ENCODE results near the gene GPC3.

The GPC3 gene

GRCh38 chrX:133559909-133560308 lies 425.5 kb downstream of the GPC3 start:
- TF ChIP-seq FOXA1 (IDR thresholded peaks at IDR 0.05): no peak
- TF ChIP-seq BHLHE40 (IDR thresholded peaks at IDR 0.05; ENCODE audit: borderline replicate concordance): no peak
- TF ChIP-seq LEF1 (IDR thresholded peaks at IDR 0.05; ENCODE audit: borderline replicate concordance): no peak
- TF ChIP-seq HDGF (IDR thresholded peaks at IDR 0.05; ENCODE audit: borderline replicate concordance): no peak
- no peak for TF ChIP-seq PKNOX1 (IDR thresholded peaks at IDR 0.05)
- TF ChIP-seq L3MBTL2 (conservative IDR thresholded peaks at IDR 0.05): no peak
- POLR2A ChIA-PET: no interaction called here
- DNase-seq (ENCODE audit: extremely low spot score): no peak
- CTCF ChIA-PET: no interaction called here

DNA sequence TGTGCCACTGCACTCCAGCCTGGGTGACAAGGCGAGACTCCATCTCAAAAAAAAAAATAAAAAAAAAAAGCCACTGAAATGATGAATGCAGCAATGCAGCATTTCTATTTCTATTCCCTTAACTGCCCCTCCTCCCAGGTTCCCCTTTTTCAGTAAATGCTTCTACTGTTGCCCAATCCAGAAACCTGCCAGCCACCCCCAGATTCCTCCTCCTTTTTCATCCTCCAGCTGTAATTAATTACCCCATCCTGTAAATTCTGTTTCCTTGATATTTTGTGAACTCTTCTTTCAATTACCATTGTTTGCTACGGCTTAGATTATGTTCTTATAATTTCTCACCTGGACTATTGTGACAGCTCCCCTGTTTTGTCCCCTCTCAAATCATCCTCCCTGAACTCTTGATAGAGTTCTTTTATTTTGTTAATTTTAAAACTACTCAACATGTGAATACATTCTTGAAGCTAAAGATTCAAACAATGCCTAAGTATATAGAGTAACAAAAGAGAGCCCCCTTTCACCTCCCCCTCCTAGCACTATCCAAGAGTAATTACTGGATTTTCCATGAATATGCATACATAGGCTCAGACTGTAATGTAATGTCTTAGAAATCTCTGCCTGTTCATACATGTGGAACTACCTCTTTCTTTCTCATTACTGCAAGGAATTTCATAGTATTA lies 429.5 kb downstream of the GPC3 start:
- ChIA-PET POLR2A (no interaction called here), CTCF (no interaction called here)
- TF ChIP-seq ARNT (IDR thresholded peaks at IDR 0.05): no peak
- TF ChIP-seq PKNOX1 (IDR thresholded peaks at IDR 0.05): no peak
- DNase-seq (ENCODE audit: extremely low spot score): no peak

GRCh38 chrX:133550665-133551485 lies 434.5 kb downstream of the GPC3 start:
- TF ChIP-seq L3MBTL2 (conservative IDR thresholded peaks at IDR 0.05) (no peak), CTBP1 (IDR thresholded peaks at IDR 0.05; ENCODE audit: borderline replicate concordance) (no peak), FOXM1 (IDR thresholded peaks at IDR 0.05; ENCODE audit: borderline replicate concordance) (no peak), FOXK2 (IDR thresholded peaks at IDR 0.05) (no peak), SUZ12 (IDR thresholded peaks at IDR 0.05) (no peak), ARNT (IDR thresholded peaks at IDR 0.05) (no peak), LEF1 (IDR thresholded peaks at IDR 0.05; ENCODE audit: borderline replicate concordance) (no peak), BHLHE40 (IDR thresholded peaks at IDR 0.05; ENCODE audit: borderline replicate concordance) (no peak), HDGF (IDR thresholded peaks at IDR 0.05; ENCODE audit: borderline replicate concordance) (no peak), SP1 (IDR thresholded peaks at IDR 0.05) (no peak), ZNF384 (IDR thresholded peaks at IDR 0.05) (no peak)
- no peak for DNase-seq (ENCODE audit: extremely low spot score)
- CTCF ChIA-PET: no interaction called here
- POLR2A ChIA-PET: no interaction called here

- CTCF ChIA-PET: interaction anchor here (0.6 kb wide), 1 partner anchor 36 kb away, joined by 3 read pairs; no protein-coding TSS in a partner anchor
- POLR2A ChIA-PET: no interaction called here
- DNase-seq (ENCODE audit: extremely low spot score): no peak
- TF ChIP-seq FOXM1 (IDR thresholded peaks at IDR 0.05; ENCODE audit: borderline replicate concordance) (no peak), ARNT (IDR thresholded peaks at IDR 0.05) (no peak), SP1 (IDR thresholded peaks at IDR 0.05) (no peak), NFRKB (IDR thresholded peaks at IDR 0.05) (no peak), TARDBP (IDR thresholded peaks at IDR 0.05) (no peak), BHLHE40 (IDR thresholded peaks at IDR 0.05; ENCODE audit: borderline replicate concordance) (no peak), PKNOX1 (IDR thresholded peaks at IDR 0.05) (no peak), ELF4 (IDR thresholded peaks at IDR 0.05) (no peak), SUZ12 (IDR thresholded peaks at IDR 0.05) (no peak), LEF1 (IDR thresholded peaks at IDR 0.05; ENCODE audit: borderline replicate concordance) (no peak), L3MBTL2 (conservative IDR thresholded peaks at IDR 0.05) (no peak), ZNF384 (IDR thresholded peaks at IDR 0.05) (no peak), HDGF (IDR thresholded peaks at IDR 0.05; ENCODE audit: borderline replicate concordance) (no peak)
Measured at GRCh38 chrX:133549295-133549933, 436.0 kb downstream of the GPC3 start.

- POLR2A ChIA-PET: no interaction called here
Measured at GRCh38 chrX:133546441-133546840, 439.0 kb downstream of the GPC3 start.

More at GRCh38 chrX:133546441-133546840, 439.0 kb downstream of the GPC3 start:
- no peak for DNase-seq (ENCODE audit: extremely low spot score)
- TF ChIP-seq TARDBP (IDR thresholded peaks at IDR 0.05) (no peak), ELF4 (IDR thresholded peaks at IDR 0.05) (no peak), SP1 (IDR thresholded peaks at IDR 0.05) (no peak), NFRKB (IDR thresholded peaks at IDR 0.05) (no peak), BHLHE40 (IDR thresholded peaks at IDR 0.05; ENCODE audit: borderline replicate concordance) (no peak), FOXM1 (IDR thresholded peaks at IDR 0.05; ENCODE audit: borderline replicate concordance) (no peak), L3MBTL2 (conservative IDR thresholded peaks at IDR 0.05) (no peak), PKNOX1 (IDR thresholded peaks at IDR 0.05) (no peak), ARNT (IDR thresholded peaks at IDR 0.05) (no peak), LEF1 (IDR thresholded peaks at IDR 0.05; ENCODE audit: borderline replicate concordance) (no peak), CTBP1 (IDR thresholded peaks at IDR 0.05; ENCODE audit: borderline replicate concordance) (no peak)
- CTCF ChIA-PET: no interaction called here

All from HEK293T (cell line).